GM03348 (cell line): ENCODE results near the gene SLC18A2.

ENCODE experiments used
- DNase-seq: peaks from one replicate; pipeline ENCODE4 v3.0.0; 2012; ENCODE audit warnings: low spot score

Gene SLC18A2

DNA sequence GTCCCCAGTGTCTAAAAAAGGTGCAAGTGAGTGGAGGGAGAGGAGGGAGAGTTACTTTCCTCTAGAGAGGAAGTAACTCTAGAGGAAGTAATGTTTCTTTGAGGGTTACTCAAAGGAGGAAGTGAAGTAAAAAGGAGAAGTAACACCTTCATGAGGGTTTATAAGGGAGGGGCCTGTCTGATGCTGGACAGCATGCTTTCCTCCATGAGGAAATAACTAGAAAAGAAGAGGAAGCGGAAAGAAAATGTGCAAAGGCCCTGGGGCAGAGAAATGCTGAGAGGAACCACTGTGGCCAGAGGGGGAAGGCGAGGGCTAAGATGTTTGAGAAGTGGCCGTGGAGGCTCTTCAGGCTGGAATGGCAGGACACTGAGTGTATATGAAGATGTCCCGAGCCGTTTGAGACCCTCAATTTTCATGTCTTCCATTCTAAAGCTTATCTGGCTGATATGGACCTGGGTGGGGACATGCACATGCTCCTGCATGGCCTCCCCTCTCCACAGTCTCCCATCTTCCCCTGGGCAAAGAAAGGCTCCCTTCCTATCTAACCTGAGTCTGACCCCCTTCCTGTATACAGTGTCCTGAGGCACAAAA is 3.4 kb upstream of the SLC18A2 start:
- DNase-seq: no peak

DNA sequence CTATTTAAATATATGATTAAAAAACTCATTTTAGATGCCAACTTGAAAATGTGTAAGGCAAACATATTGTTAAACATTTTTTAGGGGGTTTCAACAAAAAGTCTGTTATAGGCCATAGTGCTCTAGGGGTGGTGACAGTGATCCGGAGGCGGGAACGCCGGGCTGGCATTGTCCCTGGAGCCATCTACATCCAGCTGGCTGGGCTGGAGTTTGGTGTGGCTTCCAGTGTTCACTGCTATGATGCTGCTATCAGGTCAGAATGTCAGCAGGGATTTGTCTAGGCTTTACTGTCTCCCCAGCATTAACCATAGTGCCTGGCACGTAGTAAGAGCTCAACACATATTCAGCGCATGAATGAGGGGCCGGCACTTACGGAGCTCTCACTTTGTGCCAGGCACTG is 1.9 kb upstream of the SLC18A2 start:
- DNase-seq: no peak

DNA sequence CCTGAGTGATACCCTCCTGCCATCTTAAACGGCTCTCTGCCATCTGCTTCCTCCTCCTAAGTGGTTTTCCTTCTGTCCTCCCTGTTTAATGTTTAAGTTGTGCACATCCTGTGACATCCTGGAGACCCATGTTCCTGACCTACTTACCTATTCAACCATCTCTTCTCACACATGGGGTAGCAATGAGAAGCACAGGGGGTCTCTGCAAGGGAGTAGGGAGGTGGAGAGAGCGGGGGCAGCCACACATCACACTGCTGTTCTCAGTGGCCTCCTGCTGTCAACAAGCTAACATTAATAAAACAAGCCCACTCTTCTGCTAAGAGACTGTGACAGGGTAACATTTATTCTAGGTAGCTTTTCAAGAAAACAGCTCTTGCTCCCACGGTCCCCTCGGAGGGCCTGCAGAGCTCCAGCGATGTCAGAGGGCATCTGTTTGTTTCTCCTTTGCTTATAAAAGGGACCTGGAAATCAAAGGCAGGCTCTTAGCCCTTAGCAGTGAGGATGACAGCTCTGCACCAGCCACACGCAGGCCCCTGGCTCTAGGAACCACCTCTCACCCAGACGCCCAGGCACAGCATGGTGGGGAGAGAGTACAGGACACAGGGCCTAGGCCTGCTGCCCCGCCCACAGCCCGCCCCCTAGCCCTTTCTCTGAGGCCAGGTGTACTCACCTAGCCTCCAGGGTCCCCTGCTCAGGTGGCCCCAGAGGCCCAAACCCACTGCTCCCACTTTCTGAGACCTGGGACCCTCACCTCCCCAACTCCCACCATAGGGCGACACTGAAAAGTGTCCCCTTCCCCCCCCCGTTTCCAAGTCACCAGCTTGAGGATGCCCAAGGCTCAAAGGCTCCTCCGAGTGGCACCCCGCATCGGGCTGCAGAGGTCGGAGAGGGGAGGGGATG is 943 bp upstream of the SLC18A2 start:
- DNase-seq: no peak

DNA sequence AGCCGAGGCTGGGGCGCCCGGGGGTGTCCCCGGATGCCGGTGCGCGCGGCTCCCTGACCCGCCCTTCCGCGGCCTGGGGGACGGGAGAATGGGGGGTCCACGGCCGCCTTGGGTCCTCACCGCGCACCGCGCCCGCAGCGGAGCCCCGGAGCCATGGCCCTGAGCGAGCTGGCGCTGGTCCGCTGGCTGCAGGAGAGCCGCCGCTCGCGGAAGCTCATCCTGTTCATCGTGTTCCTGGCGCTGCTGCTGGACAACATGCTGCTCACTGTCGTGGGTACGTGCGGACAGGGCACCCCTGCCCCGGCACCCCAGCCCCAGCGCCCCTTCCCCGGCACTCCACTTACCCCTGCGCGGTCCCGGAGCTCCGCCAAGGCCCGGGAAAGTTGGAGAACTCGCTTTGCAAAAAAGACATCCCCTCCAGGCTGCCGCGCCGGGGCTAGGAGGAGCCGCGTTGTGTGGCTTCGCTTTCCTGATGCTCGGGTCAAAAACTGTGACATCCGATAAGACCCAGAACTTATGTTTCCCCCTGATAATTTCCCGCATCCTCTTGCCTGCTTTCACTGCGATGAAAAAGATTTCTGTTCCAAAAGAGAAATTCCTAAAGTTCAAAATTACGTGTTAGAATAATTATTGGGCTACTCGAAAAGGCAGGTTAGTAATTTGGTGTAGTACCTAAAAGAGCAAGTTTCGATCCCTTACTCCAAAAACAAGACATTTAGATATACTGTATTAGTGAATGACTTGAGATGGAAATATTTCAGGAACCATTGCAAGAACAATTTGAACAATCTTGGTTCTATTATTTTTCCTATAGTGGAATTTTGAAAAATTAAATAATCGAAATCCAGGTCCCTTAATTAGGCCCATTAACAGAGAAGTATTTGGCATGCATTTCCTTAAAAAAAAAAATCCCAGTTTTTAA is 888 bp downstream of the SLC18A2 start:
- peak; percentile 62 for DNase-seq

DNA sequence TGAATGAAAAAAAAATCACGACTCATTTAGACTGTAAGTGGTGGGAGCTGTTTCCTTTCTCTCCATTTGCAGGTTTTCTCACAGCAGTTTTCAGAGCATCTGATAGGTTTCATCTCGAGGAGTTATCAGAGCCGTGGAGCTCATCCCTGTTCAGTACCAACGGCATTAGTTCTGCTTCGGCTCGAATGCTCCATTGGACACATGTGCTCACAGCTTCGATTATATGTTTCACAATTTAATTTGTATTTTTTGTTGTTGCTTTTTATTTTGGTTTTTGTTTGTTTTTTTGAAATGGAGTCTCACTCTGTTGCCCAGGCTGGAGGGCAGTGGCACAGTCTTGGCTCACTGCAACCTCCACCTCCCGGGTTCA is 1.5 kb downstream of the SLC18A2 start:
- DNase-seq: no peak

DNA sequence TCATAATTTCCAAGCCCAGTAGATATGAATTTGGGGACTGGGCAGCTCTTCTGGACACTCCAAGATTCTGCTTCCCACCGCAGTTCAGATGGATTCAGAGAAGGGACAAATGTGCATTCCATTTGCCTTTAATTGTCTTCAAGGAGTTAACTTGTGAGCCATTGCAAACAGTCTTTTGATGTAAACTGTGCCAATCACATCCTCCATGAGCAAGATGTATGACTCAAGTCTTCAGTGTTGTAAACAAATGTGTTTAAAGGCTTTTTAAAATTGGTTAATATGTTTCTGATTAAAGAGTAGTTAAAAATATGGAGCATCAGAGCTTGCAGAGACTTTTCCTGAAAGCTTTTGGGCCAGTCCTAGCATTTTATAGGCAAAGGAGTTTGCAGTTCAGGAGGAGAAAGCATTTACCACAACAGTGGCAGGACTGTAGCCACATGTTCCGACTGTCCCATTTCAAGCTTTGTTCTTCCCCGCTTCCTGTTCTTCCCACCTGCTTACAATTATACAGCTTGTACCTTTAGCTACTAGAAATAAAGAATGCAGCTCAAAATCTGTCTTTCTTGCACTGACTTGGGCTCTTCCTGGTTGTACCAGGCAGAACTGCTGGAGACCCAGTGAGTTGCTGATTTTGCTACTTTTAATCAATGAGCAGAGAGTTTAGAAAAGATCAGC is 6.2 kb downstream of the SLC18A2 start:
- DNase-seq: peak; percentile 44

DNA sequence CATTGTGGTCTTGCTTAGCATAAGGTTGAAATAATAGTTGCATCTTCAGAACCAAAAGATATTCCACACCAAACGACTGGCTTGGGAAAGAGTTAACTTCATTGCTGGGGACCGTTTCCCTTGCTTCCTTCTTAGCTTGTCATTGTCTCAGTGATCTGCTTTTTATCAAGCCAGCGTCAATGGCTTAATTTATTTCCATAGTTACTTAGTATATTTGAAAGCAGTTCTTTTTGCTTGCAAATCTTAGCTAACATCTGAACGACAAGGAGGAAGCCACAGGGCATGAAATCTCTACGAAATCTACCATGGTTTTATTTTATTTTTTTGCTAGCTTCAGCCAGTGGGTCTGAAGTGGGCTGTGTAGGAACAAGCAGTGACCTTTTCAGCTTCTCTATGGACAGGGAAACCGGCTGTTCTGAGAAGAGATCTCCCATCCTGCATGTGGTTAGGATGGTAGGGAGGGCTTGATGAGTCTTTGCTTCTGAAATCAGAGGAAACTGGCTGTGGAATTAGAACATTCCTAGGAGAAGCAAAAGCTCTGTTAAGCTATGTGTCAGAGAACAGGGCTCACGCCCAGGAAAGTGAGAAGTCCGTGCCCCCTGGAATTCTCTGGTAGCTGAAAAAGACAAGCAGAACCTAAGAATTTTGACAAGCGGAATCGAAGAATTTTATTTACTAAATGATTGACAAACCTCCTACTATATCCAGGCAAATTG is 8.0 kb downstream of the SLC18A2 start:
- DNase-seq: peak; percentile 77

DNA sequence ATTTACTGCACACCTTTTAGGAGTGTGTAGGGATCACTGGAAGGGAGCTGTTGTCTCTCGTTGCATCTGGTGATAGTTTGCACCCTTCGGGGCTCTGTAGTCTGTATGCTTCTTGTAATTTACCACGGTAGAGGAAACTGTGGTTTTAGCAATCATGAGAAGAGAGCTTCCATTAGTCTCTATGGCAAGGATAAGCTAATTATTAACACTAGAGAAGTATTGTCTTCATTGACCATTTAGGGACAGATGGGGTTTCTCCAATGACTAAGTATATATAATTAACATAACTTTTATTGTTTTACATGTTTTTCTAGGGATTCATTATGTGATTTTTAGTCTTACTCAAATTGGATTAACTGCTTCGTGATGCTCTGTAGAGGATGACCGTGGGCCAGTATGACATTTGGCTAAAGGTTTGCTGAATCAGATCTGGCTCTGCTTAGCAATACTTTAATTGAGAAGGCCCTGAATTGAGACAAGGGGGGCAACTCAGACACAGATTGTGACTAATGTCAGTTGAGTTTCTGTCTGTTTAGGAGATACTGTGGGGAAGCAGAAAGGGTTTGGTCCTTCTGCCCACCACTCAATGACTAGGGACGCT is 8.7 kb downstream of the SLC18A2 start:
- DNase-seq: no peak

DNA sequence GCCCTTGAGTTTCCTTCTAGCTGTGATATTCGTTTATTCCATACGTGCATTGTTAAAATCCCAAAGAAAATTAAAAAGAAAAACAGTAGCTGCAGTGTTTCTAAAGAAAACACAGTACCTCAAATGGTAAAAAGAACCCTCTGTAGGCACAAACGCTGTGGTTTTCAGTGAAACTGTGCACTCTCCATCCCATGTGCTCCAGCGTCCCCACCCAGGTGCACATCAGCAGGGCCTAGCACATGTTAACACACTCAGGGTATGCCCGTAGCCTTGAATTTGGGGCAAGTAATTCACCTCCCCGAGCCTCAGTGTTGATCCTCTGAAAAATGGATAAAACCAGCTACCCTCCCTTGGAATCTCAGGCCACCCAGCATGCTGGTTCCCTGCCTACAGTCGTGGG is 9.5 kb downstream of the SLC18A2 start:
- no peak for DNase-seq

DNA sequence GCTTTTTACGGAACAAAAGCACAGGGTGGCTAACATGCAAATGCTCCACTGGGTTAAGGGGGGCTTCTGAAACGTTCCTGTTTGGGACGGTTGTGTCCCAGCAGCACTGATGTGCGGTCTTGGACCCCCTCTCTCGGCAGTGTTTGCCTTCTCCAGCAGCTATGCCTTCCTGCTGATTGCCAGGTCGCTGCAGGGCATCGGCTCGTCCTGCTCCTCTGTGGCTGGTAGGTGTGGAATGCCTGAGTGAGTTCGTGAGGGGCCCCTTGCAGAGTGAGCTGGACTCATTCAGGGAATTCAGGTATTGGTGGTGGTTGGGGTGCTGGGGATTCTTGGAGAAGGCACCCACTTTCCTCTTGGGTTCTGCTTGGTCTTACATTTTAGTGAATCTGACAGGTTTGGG is 13.0 kb downstream of the SLC18A2 start:
- DNase-seq: no peak

DNA sequence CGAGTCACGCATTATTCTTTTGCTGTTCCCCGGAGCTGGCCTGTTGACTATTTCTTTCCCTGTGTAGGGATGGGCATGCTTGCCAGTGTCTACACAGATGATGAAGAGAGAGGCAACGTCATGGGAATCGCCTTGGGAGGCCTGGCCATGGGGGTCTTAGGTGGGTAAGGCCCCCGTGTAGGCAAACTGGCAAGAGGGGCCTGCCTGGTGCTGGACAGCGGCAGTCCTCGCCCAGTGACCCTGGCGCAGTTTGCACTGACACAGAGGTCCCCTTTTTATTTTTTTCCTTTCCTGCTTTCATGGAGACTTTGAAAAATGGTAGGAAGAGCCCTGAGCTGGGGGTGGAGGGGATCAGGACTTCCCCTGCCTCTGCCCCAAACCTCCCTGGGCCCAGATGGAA is 13.4 kb downstream of the SLC18A2 start:
- no peak for DNase-seq

DNA sequence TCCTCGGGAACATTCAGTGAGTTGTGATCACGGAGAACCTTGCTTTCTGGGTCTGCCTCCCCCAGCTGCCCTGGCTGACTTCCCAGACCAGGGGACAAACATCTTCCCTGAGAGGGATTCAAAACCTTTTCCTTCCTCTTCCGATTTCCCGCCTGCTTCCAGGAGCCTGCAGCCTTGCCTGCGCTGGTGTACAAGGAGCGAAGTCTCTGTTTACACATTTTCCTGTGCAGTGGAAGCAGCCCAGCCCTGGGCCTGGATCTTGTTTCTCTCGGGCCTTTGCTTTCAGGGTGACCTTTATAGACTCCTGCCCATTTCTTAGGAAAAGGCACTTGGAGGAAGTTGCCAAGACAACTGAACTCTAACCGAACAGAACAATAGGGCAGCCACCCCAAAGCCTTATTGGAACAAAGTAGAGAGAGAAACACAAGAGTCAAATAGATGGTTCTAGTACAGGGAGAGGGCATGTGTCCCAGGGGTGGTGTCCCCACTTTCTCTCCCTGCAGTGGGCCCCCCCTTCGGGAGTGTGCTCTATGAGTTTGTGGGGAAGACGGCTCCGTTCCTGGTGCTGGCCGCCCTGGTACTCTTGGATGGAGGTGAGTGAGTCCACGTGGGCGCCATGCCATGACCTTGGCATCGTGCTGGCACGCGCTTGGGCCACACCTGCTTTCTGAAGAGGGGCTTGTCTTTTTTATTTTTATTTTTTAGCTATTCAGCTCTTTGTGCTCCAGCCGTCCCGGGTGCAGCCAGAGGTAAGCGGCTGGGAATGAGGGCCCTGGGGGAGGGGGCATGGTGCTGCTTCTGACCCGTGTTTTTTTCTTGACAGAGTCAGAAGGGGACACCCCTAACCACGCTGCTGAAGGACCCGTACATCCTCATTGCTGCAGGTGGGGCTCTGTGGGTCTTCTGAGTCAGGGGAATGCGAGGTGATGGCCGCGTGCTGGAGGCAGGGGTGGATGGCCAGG is 14.1 kb downstream of the SLC18A2 start:
- no peak for DNase-seq

DNA sequence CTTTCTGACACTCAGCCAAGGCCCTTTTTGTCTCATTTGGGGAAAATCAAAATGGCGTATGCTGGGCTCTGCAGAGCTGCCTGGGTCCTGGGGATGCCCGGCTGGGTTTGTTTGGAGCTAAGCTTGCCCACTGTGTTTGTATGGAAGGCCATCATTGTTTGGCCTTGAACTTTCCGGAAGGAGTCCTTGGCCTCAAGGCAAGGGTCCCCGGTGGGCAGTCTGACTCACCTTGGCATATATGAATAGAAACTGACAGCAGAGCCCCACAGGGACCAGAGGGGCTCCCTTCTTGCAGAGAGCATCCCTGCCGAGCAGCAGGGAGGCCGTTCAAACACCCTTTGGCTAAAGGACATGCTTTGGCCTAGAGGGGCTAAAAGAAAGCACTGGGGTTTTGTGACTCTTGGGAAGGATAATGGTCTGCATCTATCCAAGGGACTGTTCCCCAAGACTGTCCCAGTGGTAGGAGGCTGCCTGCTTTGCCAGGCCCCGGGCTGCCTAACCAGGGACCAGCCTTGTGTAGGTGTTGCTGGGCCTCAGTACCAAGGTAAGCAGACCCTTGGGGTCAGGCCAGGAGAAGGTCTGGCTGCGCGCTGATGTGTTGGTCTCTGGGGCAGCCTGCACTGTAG is 15.0 kb downstream of the SLC18A2 start:
- no peak for DNase-seq

DNA sequence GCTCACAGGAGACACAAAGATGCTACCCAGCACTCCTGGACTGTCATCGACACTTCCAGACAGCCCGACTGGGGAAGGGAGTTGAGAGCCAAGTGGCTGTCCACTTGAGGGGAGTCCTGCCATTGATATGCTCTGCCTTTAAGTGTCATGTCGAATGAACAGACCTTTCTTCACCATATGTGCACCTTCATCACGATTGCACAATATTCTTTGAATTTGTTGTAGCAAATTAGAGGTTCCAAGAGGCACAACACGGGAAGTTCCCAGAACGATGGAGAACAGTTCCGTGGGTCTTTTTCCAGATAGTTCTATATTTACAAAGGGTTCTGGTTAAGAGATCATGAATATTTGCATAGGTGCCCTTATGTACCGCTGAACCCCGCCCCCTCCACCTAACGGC is 16.0 kb downstream of the SLC18A2 start:
- DNase-seq: no peak

DNA sequence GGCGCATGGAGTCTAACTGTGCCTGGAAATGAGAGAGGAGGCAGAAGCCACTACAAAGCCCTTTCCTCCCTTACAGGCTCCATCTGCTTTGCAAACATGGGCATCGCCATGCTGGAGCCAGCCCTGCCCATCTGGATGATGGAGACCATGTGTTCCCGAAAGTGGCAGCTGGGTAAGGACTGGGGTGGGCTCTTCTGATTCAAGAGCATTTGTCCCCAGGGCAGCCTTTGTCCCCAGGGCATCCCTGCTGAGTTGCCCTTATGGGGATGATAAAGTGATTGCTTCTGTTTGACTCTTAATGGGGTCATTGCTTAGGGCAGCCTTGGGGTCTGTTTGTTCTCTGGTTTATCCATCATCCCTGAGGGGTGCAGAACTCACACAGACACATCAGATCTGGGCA is 16.8 kb downstream of the SLC18A2 start:
- no peak for DNase-seq

DNA sequence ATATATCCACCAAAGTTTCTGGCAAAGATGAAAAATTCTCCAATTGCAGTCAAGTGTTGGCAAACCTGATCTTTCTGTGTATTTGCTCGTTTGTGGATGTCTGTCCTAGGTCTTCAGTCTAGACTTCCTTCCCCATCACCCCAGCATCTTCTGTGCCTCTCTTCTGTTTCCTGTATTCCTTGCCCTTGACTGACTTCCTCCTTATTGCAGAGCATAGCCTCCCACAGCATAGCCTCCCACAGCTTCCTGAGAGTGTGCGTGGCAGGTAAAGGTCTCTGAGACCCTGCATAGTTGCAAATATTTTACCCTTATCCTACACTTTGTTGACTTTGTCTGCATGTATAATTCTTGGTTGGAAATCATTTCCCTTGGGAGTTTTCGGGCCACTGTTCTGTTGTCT is 18.4 kb downstream of the SLC18A2 start:
- DNase-seq: no peak

DNA sequence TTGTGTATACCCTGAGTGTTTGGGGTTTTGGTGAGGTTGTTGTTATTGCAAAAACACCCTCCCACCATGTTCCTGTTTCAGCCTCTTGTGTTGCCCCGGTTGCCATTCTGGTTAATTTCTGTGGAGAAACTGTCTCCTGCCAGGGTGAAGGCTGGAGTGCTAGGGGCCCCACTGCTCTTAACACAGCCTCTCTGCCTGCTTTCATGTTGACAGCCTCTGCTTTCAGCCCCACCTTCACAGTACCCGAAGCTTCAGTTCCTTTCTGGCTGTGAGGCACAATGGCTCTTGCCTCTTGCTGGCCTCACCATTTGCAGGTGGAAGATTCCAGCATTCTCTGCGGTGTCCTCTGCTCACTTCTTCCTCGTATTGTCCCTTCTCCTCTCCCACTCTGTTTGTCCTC is 19.2 kb downstream of the SLC18A2 start:
- DNase-seq: no peak

DNA sequence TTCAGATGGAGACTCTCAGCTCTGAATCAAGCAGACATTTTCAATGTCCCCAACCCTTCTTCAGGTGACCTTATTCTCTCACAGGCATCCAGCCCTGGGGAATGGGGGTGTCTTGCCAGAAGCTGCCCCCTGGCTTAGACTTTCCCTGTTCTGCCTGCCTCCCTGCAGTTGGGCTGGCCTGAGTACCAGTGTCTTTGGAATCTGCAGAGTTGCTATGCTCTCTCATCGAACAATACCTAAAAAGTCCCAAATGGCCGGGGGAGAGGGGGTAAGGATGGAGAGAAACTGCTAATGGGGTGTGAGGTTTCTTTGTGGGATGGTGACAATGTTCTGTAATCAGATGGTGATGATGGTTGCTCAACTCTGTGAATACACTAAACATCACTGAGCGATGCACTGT is 20.6 kb downstream of the SLC18A2 start:
- no peak for DNase-seq

DNA sequence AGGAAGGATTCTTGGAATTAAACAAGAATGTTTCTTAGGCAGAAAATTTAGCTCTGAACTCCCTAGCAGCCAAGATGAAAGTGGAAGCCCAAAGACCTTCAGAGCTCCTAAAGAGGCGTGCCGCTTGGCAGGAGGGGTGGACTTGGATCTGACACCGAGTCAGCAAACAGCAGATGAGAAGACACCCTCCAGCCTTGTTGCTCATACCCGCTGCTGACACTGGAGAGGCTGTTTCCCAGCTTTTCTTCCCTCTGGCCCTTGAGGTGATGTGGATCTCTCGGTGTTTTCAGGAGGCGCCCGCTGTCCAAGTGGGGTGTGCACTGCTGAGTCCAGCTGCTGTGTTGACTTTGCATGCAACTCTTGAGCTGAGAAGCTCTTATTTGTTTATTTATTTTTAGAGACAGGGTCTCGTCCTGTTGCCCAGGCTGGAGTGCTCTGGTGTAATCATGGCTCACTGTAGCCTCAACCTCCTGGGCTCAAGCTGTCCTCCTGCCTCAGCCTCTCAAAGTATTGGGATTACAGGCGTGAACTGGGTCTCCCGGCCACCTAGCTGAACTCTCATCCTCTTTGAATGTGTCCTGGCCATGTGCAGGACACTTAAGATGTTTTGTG is 21.5 kb downstream of the SLC18A2 start:
- DNase-seq: no peak
